ENCODE data around the gene SMG5.
A peak's percentile ranks its signal among the peaks of the same experiment; 100 is the strongest.

SMG5 gene

DNA sequence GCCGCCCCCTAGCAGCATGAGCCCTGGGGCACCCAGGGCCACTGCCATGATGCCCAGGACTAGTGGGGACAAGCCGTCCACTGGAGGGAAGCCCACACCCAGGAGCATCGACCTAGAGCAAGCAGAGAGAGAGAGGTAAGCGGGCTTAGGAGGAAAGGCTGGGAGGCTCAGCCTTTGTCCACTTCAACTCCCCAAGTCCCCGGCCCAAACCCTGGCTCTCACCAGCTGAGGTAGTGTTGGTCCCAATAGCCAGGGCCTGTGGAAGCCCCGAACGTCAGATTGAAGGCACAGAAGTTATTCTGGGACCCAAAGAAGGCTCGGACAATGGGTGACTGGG lies 10.4 kb upstream of the SMG5 start:
- CTCF ChIA-PET, result interaction anchor here (0.9 to 1.1 kb wide), 2 partner anchors 10 to 163 kb away, joined by 3 read pairs; partner anchors contain the start of gene TMEM79
- H3K4me1 Mint-ChIP-seq, result peaks cover 20% of the 10 kb centered on the region
- peak overlapping the region; percentile 12 for H3K4me3 Mint-ChIP-seq
- no peaks in the 10 kb centered on the region for H3K9me3 Mint-ChIP-seq
- no peaks in the 10 kb centered on the region for H3K27me3 Mint-ChIP-seq
- no peak for DNase-seq
- H3K27ac Mint-ChIP-seq, result no peak overlapping the region
- peaks cover 11% of the 10 kb centered on the region for H3K36me3 Mint-ChIP-seq

DNA sequence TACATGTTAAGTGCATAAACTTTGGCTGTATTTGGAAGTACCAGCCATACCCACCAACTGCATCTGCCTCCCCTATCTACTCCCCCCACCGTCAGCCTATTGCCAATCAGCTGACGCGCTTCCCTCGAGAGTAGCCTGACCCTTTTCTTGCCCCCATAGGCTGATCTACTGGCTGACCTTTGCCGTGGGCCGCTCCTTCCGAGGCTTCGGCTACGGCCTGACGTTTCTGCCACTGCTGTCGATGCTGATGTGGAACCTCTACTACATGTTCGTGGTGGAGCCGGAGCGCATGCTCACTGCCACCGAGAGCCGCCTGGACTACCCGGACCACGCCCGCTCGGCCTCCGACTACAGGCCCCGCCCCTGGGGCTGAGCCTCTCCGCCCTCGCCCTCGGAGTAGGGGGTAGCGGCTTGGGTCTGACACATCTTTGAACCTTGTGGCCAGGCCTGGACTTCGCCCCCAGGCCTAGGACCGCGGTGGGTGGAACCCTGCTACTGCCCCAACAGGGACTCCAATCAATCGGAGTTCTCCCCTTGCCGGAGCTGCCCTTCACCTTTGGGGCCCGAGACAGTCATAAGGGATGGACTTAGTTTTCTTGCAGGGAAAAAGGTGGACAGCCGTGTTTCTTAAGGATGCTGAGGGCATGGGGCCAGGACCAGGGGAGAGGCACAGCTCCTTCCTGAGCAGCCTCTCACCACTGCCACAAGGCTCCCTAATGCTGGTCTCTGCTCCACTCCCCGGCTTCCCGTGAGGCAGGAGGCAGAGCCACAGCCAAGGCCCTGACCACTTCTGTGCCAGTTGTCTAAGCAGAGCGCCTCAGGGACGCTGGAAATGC lies 8.8 kb upstream of the SMG5 start:
- peaks cover 11% of the 10 kb centered on the region for H3K36me3 Mint-ChIP-seq
- H3K4me1 Mint-ChIP-seq, result peaks cover 20% of the 10 kb centered on the region
- no peaks in the 10 kb centered on the region for H3K9me3 Mint-ChIP-seq
- H3K27ac Mint-ChIP-seq, result no peak overlapping the region
- no peak for DNase-seq
- no peaks in the 10 kb centered on the region for H3K27me3 Mint-ChIP-seq
- H3K4me3 Mint-ChIP-seq, result no peak overlapping the region
- CTCF ChIA-PET, result interaction anchor here (1.2 kb wide), 1 partner anchor 28 kb away, joined by 3 read pairs; no protein-coding TSS in a partner anchor

DNA sequence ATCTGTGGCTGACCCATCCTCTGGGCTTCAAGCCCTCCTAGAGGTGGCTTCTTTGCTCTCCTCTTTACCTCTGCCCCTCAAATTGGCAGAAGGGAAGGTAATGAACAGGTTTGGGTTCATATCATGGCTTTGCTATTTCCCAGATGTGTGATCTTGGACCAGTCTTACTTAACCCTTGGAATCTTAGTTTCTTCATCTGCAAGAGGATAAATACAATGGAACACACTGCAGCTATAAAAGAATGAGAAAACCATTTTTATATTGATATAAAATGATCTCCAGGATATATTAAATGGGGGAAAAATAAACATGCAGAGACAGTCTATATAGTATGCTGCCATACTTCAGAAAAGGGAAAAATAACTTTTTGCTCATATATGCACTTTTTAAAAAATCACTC lies 7.2 kb upstream of the SMG5 start:
- no peak overlapping the region for H3K27ac Mint-ChIP-seq
- no peaks in the 10 kb centered on the region for H3K27me3 Mint-ChIP-seq
- H3K4me3 Mint-ChIP-seq, result no peak overlapping the region
- H3K9me3 Mint-ChIP-seq, result no peaks in the 10 kb centered on the region
- H3K4me1 Mint-ChIP-seq, result peaks cover 10% of the 10 kb centered on the region
- no peak for DNase-seq
- CTCF ChIA-PET, result no interaction called here
- H3K36me3 Mint-ChIP-seq, result peaks cover 14% of the 10 kb centered on the region

DNA sequence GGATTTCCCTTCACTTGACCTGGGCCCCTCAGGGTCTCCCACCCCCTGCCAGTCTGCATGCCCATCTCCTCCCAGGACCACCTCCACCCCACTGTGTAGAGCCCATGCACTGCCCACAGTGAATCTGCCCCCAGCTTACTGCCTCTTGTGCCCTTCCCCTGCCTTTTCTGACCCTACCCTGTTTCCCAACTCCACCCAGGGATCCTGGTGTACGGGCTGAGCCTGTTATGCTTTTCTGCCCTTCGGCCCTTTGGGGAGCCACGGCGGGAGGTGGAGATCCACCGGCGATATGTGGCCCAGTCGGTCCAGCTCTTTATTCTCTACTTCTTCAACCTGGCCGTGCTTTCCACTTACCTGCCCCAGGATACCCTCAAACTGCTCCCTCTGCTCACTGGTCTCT lies 3.4 kb upstream of the SMG5 start:
- Mint-ChIP-seq H3K36me3 (peaks cover 11% of the 10 kb centered on the region), H3K9me3 (no peaks in the 10 kb centered on the region), H3K4me3 (no peak overlapping the region), H3K4me1 (peaks cover 27% of the 10 kb centered on the region), H3K27me3 (no peaks in the 10 kb centered on the region), H3K27ac (peak overlapping the region; percentile 42)
- DNase-seq, result no peak
- CTCF ChIA-PET, result interaction anchor here (1.4 kb wide), 1 partner anchor 145 kb away, joined by 3 read pairs; no protein-coding TSS in a partner anchor

DNA sequence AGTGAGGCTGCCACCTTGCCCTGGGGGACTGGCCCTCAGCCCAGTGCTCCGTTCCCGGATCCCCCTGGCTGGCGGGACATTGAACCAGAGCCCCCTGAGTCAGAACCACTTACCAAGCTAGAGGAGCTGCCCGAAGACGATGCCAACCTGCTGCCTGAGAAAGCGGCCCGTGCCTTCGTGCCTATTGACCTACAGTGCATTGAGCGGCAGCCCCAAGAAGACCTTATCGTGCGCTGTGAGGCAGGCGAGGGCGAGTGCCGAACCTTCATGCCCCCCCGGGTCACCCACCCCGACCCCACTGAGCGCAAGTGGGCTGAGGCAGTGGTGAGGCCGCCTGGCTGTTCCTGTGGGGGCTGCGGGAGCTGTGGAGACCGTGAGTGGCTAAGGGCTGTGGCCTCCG lies 2.8 kb upstream of the SMG5 start:
- no peaks in the 10 kb centered on the region for H3K27me3 Mint-ChIP-seq
- DNase-seq, result no peak
- H3K27ac Mint-ChIP-seq, result no peak overlapping the region
- no peak overlapping the region for H3K4me3 Mint-ChIP-seq
- no peaks in the 10 kb centered on the region for H3K9me3 Mint-ChIP-seq
- peaks cover 11% of the 10 kb centered on the region for H3K36me3 Mint-ChIP-seq
- CTCF ChIA-PET, result no interaction called here
- peaks cover 33% of the 10 kb centered on the region for H3K4me1 Mint-ChIP-seq

DNA sequence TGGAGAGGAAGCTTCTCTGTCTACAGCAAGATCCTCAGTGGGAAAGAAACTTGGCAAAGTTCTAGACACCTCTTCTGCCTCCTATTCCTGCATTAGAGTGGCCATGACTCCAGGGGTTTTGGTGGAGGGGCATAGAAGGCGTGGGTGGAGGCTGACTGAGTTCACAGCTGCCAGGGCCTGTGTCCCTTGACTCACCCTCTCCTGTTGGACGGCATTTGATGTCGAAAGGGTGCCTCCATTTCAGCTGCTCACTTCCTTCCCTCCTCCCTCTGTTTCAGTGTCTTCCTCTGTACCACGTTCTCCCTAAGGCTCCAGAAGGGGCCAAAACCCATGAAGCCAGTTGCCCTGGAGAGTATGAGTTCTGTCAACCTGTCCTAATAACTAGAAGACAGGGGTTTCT lies 2.1 kb upstream of the SMG5 start:
- Mint-ChIP-seq H3K4me1 (peaks cover 39% of the 10 kb centered on the region), H3K9me3 (no peaks in the 10 kb centered on the region), H3K27me3 (no peaks in the 10 kb centered on the region), H3K27ac (no peak overlapping the region), H3K36me3 (peaks cover 11% of the 10 kb centered on the region), H3K4me3 (no peak overlapping the region)
- CTCF ChIA-PET, result interaction anchor here (1.4 kb wide), 1 partner anchor 34 kb away, joined by 4 read pairs; no protein-coding TSS in a partner anchor
- no peak for DNase-seq

DNA sequence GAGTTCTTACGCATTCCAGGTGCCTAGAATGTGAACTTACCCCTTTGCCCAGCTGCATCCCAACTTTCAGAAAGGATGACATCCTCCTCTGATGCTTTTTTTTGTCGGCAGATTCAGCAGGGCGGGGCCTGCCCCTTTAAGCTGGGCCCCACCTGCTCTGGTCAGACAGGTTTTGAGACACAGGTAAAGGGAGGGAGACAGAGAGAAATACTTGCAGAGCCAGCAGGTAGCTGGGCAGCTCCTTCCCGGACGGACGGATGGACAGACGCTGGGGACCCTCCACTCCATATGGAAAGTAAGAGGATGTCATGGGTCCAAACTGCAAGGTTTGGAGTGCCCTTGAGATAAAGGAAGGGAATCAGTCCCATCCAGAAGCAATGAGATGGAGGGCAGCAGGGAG lies 1.5 kb upstream of the SMG5 start, which contains the start of gene TMEM79:
TMEM79 (plus strand) TSS at position 214 of the 400 bp plus-strand sequence. CDS start 902 bp downstream, outside the sequence.
- no peak for DNase-seq
- H3K9me3 Mint-ChIP-seq, result no peaks in the 10 kb centered on the region
- H3K27me3 Mint-ChIP-seq, result no peaks in the 10 kb centered on the region
- peak within 1 kb of the TSS; percentile 88 for H3K27ac Mint-ChIP-seq
- H3K4me3 Mint-ChIP-seq, result peak within 1 kb of the TSS; percentile 82
- H3K4me1 Mint-ChIP-seq, result peaks cover 39% of the 10 kb centered on the region
- H3K36me3 Mint-ChIP-seq, result peaks cover 8% of the 10 kb centered on the region
- CTCF ChIA-PET, result interaction anchor here (1.2 to 1.8 kb wide), 4 partner anchors 10 to 187 kb away, joined by 3 to 6 read pairs (median 4); no protein-coding TSS in a partner anchor

DNA sequence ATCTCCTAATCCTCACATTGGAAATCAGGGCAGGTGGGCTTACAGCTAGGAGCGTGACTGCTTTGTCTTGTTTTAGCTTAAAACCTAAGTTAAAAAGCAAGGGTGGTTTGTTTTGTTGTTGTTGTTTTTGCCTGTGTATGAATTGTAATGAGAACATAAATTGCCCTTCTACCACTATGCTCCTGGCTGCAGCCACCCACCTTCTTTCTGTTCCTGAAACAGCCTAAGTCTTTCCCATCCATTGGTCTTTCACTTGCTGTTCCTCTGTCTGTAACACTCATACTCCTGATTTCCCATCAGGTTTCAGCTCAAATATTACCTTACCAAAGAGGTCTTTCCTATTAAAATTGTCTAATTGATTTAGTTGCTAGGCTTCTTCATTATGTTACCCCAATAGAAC lies 896 bp upstream of the SMG5 start:
- CTCF ChIA-PET, result interaction anchor here (1.2 to 1.8 kb wide), 4 partner anchors 10 to 187 kb away, joined by 3 to 6 read pairs (median 4); no protein-coding TSS in a partner anchor

DNA sequence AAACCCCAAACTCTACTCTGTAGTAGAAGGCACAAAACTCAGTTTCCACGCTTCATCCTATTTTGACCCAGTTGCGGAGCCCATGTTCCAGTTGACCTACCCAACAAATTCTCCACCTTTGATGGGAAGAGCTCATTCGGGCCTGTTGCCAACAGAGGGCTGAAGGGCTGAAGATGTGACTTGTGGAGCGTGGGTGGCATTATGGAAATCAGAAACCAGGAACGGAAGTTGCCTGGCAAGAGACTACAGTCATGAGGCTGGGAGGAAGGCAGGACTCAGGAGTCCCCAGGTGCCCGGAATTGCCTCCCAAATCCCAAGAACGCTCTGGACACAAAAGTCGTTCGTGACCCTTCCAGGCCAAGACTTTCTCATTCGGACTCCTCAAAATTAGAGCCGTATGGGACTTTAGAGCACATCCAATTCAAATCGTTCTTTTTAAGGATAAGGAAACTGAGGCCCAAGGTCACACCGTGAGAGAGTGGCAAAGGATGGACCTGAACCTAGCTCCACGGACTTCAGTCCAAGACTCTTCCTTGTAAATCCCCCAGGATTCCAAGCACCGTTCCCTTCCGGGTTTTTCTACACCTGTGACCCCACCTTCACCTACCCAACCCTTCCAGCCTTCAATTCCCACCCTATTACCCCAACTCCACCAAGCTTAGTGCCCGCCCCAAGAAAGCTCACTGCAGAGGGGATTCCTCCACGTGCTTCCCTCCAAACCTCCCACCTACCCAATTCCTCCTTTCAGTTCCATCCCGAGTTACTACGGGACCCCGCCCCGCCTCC lies 739 bp downstream of the SMG5 start:
- Mint-ChIP-seq H3K27me3 (no peaks in the 10 kb centered on the region), H3K9me3 (no peaks in the 10 kb centered on the region), H3K36me3 (peaks cover 23% of the 10 kb centered on the region), H3K4me3 (peak overlapping the region; percentile 82), H3K4me1 (peaks cover 39% of the 10 kb centered on the region), H3K27ac (peak overlapping the region; percentile 88)
- CTCF ChIA-PET, result interaction anchor here (0.8 to 3.5 kb wide), 8 partner anchors 16 to 420 kb away, joined by 3 to 11 read pairs (median 4); no protein-coding TSS in a partner anchor
- DNase-seq, result no peak

More for the DNA sequence above, 896 bp upstream of the SMG5 start:
- peak overlapping the region; percentile 82 for H3K4me3 Mint-ChIP-seq
- peak overlapping the region; percentile 47 for H3K27ac Mint-ChIP-seq
- no peaks in the 10 kb centered on the region for H3K9me3 Mint-ChIP-seq
- peaks cover 39% of the 10 kb centered on the region for H3K4me1 Mint-ChIP-seq
- peaks cover 8% of the 10 kb centered on the region for H3K36me3 Mint-ChIP-seq
- no peaks in the 10 kb centered on the region for H3K27me3 Mint-ChIP-seq
- no peak for DNase-seq

DNA sequence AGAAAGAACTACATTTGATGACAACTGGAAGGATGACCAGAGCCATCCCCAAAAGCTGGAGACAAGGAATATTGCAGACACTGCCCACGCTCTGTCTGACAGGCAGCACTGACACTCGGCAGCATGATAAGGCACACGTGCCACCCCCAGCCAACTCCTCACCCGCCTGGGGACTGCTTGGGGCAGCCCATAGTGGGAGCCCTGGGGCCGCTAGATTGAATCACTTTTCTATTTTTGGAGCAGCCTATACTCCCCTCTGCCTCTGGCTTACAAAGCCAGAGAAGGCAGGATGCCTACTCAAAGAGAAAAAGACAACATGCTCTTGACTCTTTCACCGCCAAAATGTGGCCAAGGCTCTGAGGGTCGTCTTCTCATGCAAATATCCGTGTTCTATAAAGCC lies 1.3 kb downstream of the SMG5 start:
- CTCF ChIA-PET, result interaction anchor here (0.8 to 3.5 kb wide), 9 partner anchors 14 to 419 kb away, joined by 3 to 11 read pairs (median 3); partner anchors contain the start of gene GLMP
- H3K4me1 Mint-ChIP-seq, result peaks cover 39% of the 10 kb centered on the region
- peak; percentile 51 for DNase-seq
- peaks cover 27% of the 10 kb centered on the region for H3K36me3 Mint-ChIP-seq
- H3K4me3 Mint-ChIP-seq, result peak overlapping the region; percentile 82
- H3K27me3 Mint-ChIP-seq, result no peaks in the 10 kb centered on the region
- H3K27ac Mint-ChIP-seq, result peak overlapping the region; percentile 88
- no peaks in the 10 kb centered on the region for H3K9me3 Mint-ChIP-seq

DNA sequence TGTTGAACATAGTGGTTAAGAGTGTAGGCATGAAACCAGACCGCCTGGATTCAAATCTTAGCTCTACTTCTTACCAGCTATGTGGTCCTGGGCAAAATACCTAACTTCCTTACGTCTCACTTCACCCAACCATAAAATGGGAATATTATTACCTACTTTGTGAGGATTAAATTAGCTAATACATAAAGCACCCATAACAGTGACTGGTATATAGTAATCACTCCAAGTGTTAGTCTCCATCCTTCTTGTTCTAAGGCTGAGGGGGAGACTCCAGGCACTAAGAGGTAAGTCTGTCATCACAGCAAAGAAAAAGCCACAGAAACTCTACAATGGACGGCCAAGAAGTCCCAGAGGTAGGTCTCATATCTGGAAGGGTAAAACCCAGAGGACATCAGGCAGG lies 2.8 kb downstream of the SMG5 start:
- Mint-ChIP-seq H3K36me3 (peaks cover 30% of the 10 kb centered on the region), H3K9me3 (no peaks in the 10 kb centered on the region), H3K4me3 (peak overlapping the region; percentile 52), H3K27me3 (no peaks in the 10 kb centered on the region), H3K4me1 (peaks cover 37% of the 10 kb centered on the region), H3K27ac (no peak overlapping the region)
- CTCF ChIA-PET, result interaction anchor here (1.1 to 3.5 kb wide), 6 partner anchors 15 to 189 kb away, joined by 3 to 11 read pairs (median 4); partner anchors contain the start of gene GLMP
- DNase-seq, result no peak

DNA sequence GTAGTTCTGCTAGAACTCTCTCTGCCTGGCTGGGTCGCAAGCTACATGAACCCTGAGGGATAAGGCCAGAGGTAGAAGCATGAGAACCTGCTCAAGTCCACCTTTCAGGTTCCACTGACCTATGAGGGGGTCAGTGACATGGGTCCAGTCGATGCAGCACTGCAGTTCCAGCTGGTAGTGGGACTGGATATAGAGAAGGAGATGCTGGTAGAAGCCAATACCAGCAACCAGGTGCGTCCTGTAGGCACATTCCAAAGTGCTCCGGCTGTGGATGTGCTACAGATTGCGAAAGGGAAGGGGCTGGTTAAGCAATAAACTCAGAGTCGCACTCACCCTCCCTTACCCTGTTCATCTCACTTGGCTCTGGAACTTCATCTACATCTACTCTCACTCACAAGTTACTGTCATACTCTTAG lies 5.7 kb downstream of the SMG5 start:
- no peak for DNase-seq
- Mint-ChIP-seq H3K4me1 (peaks cover 19% of the 10 kb centered on the region), H3K27me3 (no peaks in the 10 kb centered on the region), H3K27ac (no peak overlapping the region), H3K36me3 (peaks cover 49% of the 10 kb centered on the region), H3K4me3 (no peak overlapping the region), H3K9me3 (no peaks in the 10 kb centered on the region)
- CTCF ChIA-PET, result no interaction called here

DNA sequence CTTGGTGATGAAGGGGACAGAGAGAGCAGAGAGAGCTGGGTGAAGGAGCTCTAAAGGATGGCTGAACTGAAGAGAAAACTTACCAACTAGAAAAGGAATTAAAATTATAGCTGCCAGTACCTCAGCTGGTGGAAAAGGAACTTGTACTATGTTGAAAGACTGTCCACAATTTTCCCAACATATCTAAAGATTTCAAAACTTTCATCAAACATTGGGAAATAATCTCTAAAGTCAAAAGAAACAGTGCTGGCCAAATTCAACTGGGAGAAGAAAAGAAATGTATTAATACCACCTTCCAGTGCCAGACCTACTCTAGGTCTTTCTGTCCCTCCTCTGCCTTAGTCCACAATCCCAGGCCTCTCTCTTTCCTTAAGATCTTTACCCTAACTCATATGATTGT lies 6.1 kb downstream of the SMG5 start:
- Mint-ChIP-seq H3K9me3 (no peaks in the 10 kb centered on the region), H3K36me3 (peaks cover 52% of the 10 kb centered on the region), H3K27me3 (no peaks in the 10 kb centered on the region), H3K4me1 (peaks cover 17% of the 10 kb centered on the region), H3K27ac (no peak overlapping the region), H3K4me3 (no peak overlapping the region)
- CTCF ChIA-PET, result no interaction called here
- no peak for DNase-seq

DNA sequence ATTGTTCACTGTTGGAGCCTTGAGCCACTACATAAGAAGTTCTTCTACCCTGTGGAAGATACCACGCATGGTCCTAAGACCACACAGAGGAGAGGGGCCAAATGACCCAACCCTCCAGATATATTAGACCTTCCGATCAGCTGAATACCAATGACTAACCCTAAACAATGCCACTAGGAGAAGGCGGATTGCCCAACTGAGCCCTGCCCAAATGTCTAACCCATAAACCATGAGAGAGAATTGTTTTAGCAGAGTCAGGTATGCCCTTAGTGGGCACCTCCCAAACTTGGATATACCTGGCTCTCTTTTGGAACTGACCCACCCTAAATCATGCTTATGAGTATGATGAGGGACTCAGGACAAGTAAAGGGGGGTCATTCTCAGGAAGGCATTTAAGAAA lies 12.3 kb downstream of the SMG5 start:
- no peaks in the 10 kb centered on the region for H3K27me3 Mint-ChIP-seq
- H3K27ac Mint-ChIP-seq, result no peak overlapping the region
- H3K4me1 Mint-ChIP-seq, result no peaks in the 10 kb centered on the region
- CTCF ChIA-PET, result no interaction called here
- no peak overlapping the region for H3K4me3 Mint-ChIP-seq
- H3K36me3 Mint-ChIP-seq, result peaks cover 63% of the 10 kb centered on the region
- DNase-seq, result no peak
- no peaks in the 10 kb centered on the region for H3K9me3 Mint-ChIP-seq

Data from activated naive CD4-positive, alpha-beta T cell treated with anti-CD3 and anti-CD28 coated beads, Interleukin-2, amount 10 ng/mL, durations not matched to agents 7 days and 5 days (primary cell).